K562 (cell line): ENCODE results near the gene JKAMP. TPM values are rescaled to one million over a fixed set of nuclear protein-coding genes. Genes with fewer than 3 reads are reported as not detected.

Source experiments
- ATAC-seq: fragments of 200-7000 bp; cut with Tn5 transposase; 3 replicates; pipeline ENCODE4 v1.9.1; 2020; ENCODE audit warnings: moderate library complexity
- BruUV-seq: library from RNA; stranded (reverse); fragments of 400-500 nt; replicated peaks from 2 replicates; lab custom pipeline; 2021; lab: Mats Ljungman, UMichigan
- CTCF ChIA-PET: fragments of 300-600 bp; formaldehyde crosslinking; extraction: SDS; loops from one replicate; lab custom pipeline; 2021; ENCODE audit warnings: low intra/inter-chr PET ratio; lab: Yijun Ruan, JAX
- POLR2A ChIA-PET: fragments of 300-600, 350-650 bp; sonication (Branson Sonifier 250); formaldehyde crosslinking; extraction: SDS; loops from one replicate; lab custom pipeline; 2021; ENCODE audit warnings: antibody characterized with exemption, inconsistent platforms; lab: Yijun Ruan, JAX
- DNase-seq, 4 experiments: peaks; one replicate each; pipeline versions ENCODE4 v3.0.0 to v3.0.0-alpha.2; 2011 to 2018; ENCODE audit warnings: low spot score in 3 of 4, mixed read lengths in 3 of 4; ENCODE audit errors: extremely low read depth in 1 of 4
- FAIRE-seq: peaks from 2 replicates; lab custom pipeline; 2011; peaks lifted over from hg19 to GRCh38; lab: Jason Lieb, UNC
- H2AFZ ChIP-seq: 2 replicates; pipeline ENCODE4 v1.6.0; 2011; ENCODE audit warnings: low read depth, low read length, control low read depth, inconsistent platforms
- H3K27ac ChIP-seq: fragments of 200-600 bp; 3 replicates; pipeline ENCODE4 v1.8.0; 2011; ENCODE audit warnings: low read depth, mild to moderate bottlenecking, control low read depth, inconsistent platforms, low read length, moderate library complexity, mixed read lengths; ENCODE audit errors: extremely low read depth
- H3K27me3 ChIP-seq, 2 experiments: fragments of 300-600 bp in 1 of 2; 2 replicates in 1 of 2; 3 replicates in 1 of 2; pipeline versions ENCODE4 v1.6.0 to v1.8.0; 2011; ENCODE audit warnings: inconsistent platforms in 2 of 2, low read length in 2 of 2, mild to moderate bottlenecking in 1 of 2, mixed read lengths in 1 of 2, moderate library complexity in 1 of 2; ENCODE audit not compliant: control insufficient read depth in 2 of 2, insufficient read depth in 2 of 2
- H3K36me3 ChIP-seq: fragments of 300-600 bp; 3 replicates; pipeline ENCODE4 v1.8.0; 2011; ENCODE audit warnings: mild to moderate bottlenecking, low read length, inconsistent platforms; ENCODE audit not compliant: control insufficient read depth, insufficient read depth
- H3K4me1 ChIP-seq, 2 experiments: fragments of 200-600 bp in 1 of 2; replicated peaks in 1 of 2; 2 replicates in 1 of 2; 3 replicates in 1 of 2; pipeline versions ENCODE4 v1.5.1 to v1.8.0; 2011; ENCODE audit warnings: inconsistent platforms in 2 of 2, low read length in 2 of 2, mild to moderate bottlenecking in 1 of 2, mixed read lengths in 1 of 2, moderate library complexity in 1 of 2; ENCODE audit not compliant: control insufficient read depth in 2 of 2, insufficient read depth in 2 of 2
- H3K4me2 ChIP-seq: 2 replicates; pipeline ENCODE4 v1.6.1; 2011; ENCODE audit warnings: low read length, control low read depth, inconsistent platforms, mixed read lengths; ENCODE audit not compliant: insufficient read depth
- H3K4me3 ChIP-seq: fragments of 200-600 bp; sonication (generic), shearing (Covaris generic); 2 replicates; pipeline ENCODE4 v1.5.1; 2016; ENCODE audit warnings: control low read depth, inconsistent platforms
- H3K79me2 ChIP-seq: fragments of 200-600 bp; 3 replicates; pipeline ENCODE4 v1.8.0; 2011; ENCODE audit warnings: low read length, inconsistent platforms; ENCODE audit not compliant: control insufficient read depth, insufficient read depth
- H3K9ac ChIP-seq, 2 experiments: 2 replicates each; pipeline versions ENCODE4 v1.6.0 to v1.6.1; 2011; ENCODE audit warnings: low read depth in 2 of 2, low read length in 2 of 2, control low read depth in 1 of 2, inconsistent platforms in 1 of 2, mild to moderate bottlenecking in 1 of 2, mixed read lengths in 1 of 2; ENCODE audit not compliant: insufficient read depth in 1 of 2
- H3K9me1 ChIP-seq: one replicate; pipeline ENCODE4 v1.6.0; 2011; ENCODE audit warnings: inconsistent platforms, mild to moderate bottlenecking, low read length, moderate library complexity; ENCODE audit not compliant: control insufficient read depth, insufficient read depth
- H3K9me3 ChIP-seq: replicated peaks from 2 replicates; pipeline ENCODE4 v1.5.1; 2011; ENCODE audit warnings: low read depth, low read length, inconsistent platforms; ENCODE audit not compliant: control insufficient read depth, insufficient read depth
- H4K20me1 ChIP-seq: replicated peaks from 2 replicates; pipeline ENCODE4 v1.6.1; 2011; ENCODE audit warnings: low read length, inconsistent platforms, mixed read lengths; ENCODE audit not compliant: control insufficient read depth, insufficient read depth
- ESRRA ChIP-seq: fragments of 450-650 bp; IDR thresholded peaks from 2 replicates; pipeline ENCODE4 v1.6.1; 2014; ENCODE audit warnings: low read depth, mild to moderate bottlenecking, moderate library complexity, borderline replicate concordance
- KLF13 ChIP-seq: fragments of 450-650 bp; IDR thresholded peaks from 2 replicates; pipeline ENCODE4 v1.6.1; 2016; ENCODE audit warnings: missing genetic modification characterization, low read depth, mild to moderate bottlenecking, missing compliant biosample characterization, moderate library complexity, borderline replicate concordance
- MCM3 ChIP-seq: fragments of 450-650 bp; IDR thresholded peaks from 2 replicates; pipeline ENCODE4 v1.6.1; 2016
- NR2C2 ChIP-seq, 2 experiments: fragments of 200-800 bp in 1 of 2; sonication (Bioruptor generic) in 1 of 2; sonication (generic) in 1 of 2; formaldehyde crosslinking in 1 of 2; IDR thresholded peaks; 2 replicates each; pipeline versions ENCODE4 v1.6.1 to v1.8.0; 2016 to 2022; ENCODE audit warnings: mild to moderate bottlenecking in 1 of 2, missing compliant biosample characterization in 1 of 2, missing genetic modification characterization in 1 of 2, missing genetic modification reagents in 1 of 2
- ZKSCAN1 ChIP-seq: fragments of 150-350 bp; IDR thresholded peaks from 2 replicates; pipeline ENCODE4 v1.6.1; 2016; ENCODE audit warnings: low read depth, low read length
- WGBS: fragments of 100-300 bp; shearing (Covaris generic); methylation state at CpG from one replicate; pipeline ENCODE4 v1.1.6; 2016; ENCODE audit warnings: low coverage, mixed read lengths; ENCODE audit not compliant: insufficient coverage; ENCODE audit errors: missing lambda C conversion rate; 5-methylcytosine and 5-hydroxymethylcytosine counted together
- in situ Hi-C: fragments of 300-500 bp; cut with MboI; formaldehyde crosslinking; loops from 4 replicates; pipeline ENCODE4 v1.15.0; 2018; ENCODE audit warnings: inconsistent platforms, mixed read lengths
- intact Hi-C: fragments of 100-400 bp; cut with micrococcal nuclease; formaldehyde crosslinking; loops from 2 replicates; pipeline ENCODE4 v1.14.2; 2022
- polyA plus RNA-seq, 8 experiments: library from polyadenylated mRNA; depleted of rRNA in 4 of 8; stranded (reverse) in 5 of 8; unstranded in 3 of 8; fragments of >200 nt; fragmentation: Nextera tagmentation in 2 of 8; fragmentation: Illumina TruSeq in 1 of 8; extraction: Ambion mirVana in 2 of 8; extraction: Trizol in 1 of 8; gene quantifications; 2 replicates each; pipeline versions ENCODE4 v1.2.1 to v1.2.3, GENCODE V29; 2011 to 2014; ENCODE audit warnings: inconsistent platforms in 1 of 8, missing spikeins in 1 of 8
- total RNA-seq, 7 experiments: library from RNA; depleted of rRNA in 6 of 7; stranded (reverse); fragments of >200 nt in 6 of 7; fragmentation: Illumina TruSeq in 2 of 7; extraction: Trizol in 2 of 7; gene quantifications; 2 replicates each; pipeline versions ENCODE4 v1.2.1 to v1.2.3, GENCODE V29; 2011 to 2021; ENCODE audit warnings: low replicate concordance in 1 of 7

The JKAMP gene
- total and polyA plus RNA-seq, 9 of the 15 experiments (the other 6 are each of a cell fraction or from before 2014, with no cell fraction given): 19.3 to 119 (median 33.8) TPM

GRCh38 chr14:59481407-59481806 lies 2.9 kb upstream of the JKAMP start:
- WGBS: 100% methylated on average over 1 of the region's 2 CpGs
- no peak overlapping the region for H3K4me2 ChIP-seq
- no peak overlapping the region for H3K4me3 ChIP-seq
- no peaks in the 10 kb centered on the region for H3K9me3 ChIP-seq
- H3K79me2 ChIP-seq: peaks cover 64% of the 10 kb centered on the region
- BruUV-seq: no TSS peak
- intact Hi-C loops: no loop called here
- ChIA-PET CTCF (no interaction called here), POLR2A (no interaction called here)
- no peak for ATAC-seq
- H2AFZ ChIP-seq: no peak overlapping the region
- H3K9ac ChIP-seq: no peak overlapping the region
- H3K4me1 ChIP-seq: peaks cover 14 to 24% of the 10 kb centered on the region in 2 experiments; a peak in 4 of 5 replicates
- no peak for FAIRE-seq
- no peaks in the 10 kb centered on the region for H3K27me3 ChIP-seq
- H3K9me1 ChIP-seq: no peaks in the 10 kb centered on the region
- H4K20me1 ChIP-seq: no peaks in the 10 kb centered on the region; the same call in none of the 2 replicates
- peak; percentile 78; the same call in 1 of the 2 replicates for TF ChIP-seq ZKSCAN1
- TF ChIP-seq KLF13: no peak
- no peak overlapping the region for H3K27ac ChIP-seq
- peaks cover 34% of the 10 kb centered on the region for H3K36me3 ChIP-seq
- in situ Hi-C loops: no loop called here
- no peak for DNase-seq

DNA sequence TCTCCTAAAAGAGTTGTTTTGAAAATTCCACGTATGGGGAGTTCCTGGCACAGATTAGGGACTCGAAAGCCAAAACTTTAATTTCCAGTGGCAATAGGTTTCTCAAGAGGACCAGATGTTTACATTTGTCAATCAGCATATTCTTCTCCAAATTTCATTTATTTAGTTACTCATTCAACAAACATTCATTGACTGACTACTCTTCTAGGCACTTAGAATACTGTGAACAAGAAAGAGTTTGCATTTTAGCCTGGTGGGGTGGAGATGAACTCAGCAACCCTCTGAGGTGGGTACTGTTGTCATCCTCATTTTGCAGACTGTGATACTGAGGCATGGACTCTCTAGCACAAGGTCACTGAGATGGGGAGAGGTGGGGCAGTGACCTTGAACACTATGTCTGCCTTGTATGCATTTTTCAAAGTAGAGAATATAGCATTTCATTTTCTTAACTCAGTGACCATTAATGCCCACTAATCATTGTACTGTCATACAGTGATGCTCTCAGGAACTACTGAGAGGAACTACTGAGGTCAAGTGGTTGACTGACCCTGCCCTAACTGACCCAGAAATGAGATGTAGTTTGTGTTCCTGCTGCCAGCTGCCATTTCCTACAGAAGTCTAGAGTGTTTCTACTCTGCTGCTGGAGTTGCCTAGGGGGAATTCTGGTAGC lies 2.3 kb upstream of the JKAMP start:
- intact Hi-C loops (no loop called here), in situ Hi-C loops (no loop called here)
- Histone ChIP-seq H3K9ac (peak overlapping the region; percentile 55 to 74; a peak in 3 of 4 replicates), H3K9me1 (no peaks in the 10 kb centered on the region), H3K4me2 (peak overlapping the region; percentile 98), H3K36me3 (peaks cover 28% of the 10 kb centered on the region; the same call in 2 of the 3 replicates), H3K27me3 (no peaks in the 10 kb centered on the region), H3K4me3 (peak overlapping the region; percentile 75), H2AFZ (no peak overlapping the region), H3K9me3 (no peaks in the 10 kb centered on the region), H4K20me1 (no peaks in the 10 kb centered on the region; the same call in none of the 2 replicates), H3K27ac (peak overlapping the region; percentile 93)
- no peak for FAIRE-seq
- ChIA-PET POLR2A (no interaction called here), CTCF (no interaction called here)
- BruUV-seq: no TSS peak
- ATAC-seq: no peak
- peak in 1 of 4 experiments; percentile 6 for DNase-seq
- TF ChIP-seq ESRRA (peak; percentile 56), MCM3 (no peak), NR2C2 (CRISPR knock-in tag; IDR thresholded peaks at IDR 0.05) (no peak), NR2C2 (tag; IDR thresholded peaks at IDR 0.05) (0 out of 2 replicates have a peak, but pooled peaks have one; percentile 23)
- TF ChIP-seq, all 486 proteins: peak for 2
- WGBS: 45% methylated on average over 2 of the region's 2 CpGs
- peaks cover 69% of the 10 kb centered on the region for H3K79me2 ChIP-seq
- H3K4me1 ChIP-seq: peaks cover 14 to 24% of the 10 kb centered on the region in 2 experiments; a peak in 4 of 5 replicates
